ENCODE measurements around the gene NPAS3.

NPAS3 gene

GRCh38 chr14:33287189-33287588, 348.5 kb downstream of the NPAS3 start:
- Histone ChIP-seq H3K27me3 (replicated peaks) (no peaks in the 10 kb centered on the region), H3K27ac (no peak overlapping the region), H3K36me3 (replicated peaks) (no peaks in the 10 kb centered on the region), H3K4me3 (ENCODE audit: low read depth, low read length) (no peak overlapping the region)
- TF ChIP-seq, protein P1, sequence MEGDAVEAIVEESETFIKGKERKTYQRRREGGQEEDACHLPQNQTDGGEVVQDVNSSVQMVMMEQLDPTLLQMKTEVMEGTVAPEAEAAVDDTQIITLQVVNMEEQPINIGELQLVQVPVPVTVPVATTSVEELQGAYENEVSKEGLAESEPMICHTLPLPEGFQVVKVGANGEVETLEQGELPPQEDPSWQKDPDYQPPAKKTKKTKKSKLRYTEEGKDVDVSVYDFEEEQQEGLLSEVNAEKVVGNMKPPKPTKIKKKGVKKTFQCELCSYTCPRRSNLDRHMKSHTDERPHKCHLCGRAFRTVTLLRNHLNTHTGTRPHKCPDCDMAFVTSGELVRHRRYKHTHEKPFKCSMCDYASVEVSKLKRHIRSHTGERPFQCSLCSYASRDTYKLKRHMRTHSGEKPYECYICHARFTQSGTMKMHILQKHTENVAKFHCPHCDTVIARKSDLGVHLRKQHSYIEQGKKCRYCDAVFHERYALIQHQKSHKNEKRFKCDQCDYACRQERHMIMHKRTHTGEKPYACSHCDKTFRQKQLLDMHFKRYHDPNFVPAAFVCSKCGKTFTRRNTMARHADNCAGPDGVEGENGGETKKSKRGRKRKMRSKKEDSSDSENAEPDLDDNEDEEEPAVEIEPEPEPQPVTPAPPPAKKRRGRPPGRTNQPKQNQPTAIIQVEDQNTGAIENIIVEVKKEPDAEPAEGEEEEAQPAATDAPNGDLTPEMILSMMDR (IDR thresholded peaks at IDR 0.05; ENCODE audit: low read depth, low read length, missing control alignments), result no peak
- in situ Hi-C loops (cut with HindIII; ENCODE audit: low pct_ligation_motif_present, low sequenced_read_pairs), result no loop called here
- peak; percentile 0 for DNase-seq

DNA sequence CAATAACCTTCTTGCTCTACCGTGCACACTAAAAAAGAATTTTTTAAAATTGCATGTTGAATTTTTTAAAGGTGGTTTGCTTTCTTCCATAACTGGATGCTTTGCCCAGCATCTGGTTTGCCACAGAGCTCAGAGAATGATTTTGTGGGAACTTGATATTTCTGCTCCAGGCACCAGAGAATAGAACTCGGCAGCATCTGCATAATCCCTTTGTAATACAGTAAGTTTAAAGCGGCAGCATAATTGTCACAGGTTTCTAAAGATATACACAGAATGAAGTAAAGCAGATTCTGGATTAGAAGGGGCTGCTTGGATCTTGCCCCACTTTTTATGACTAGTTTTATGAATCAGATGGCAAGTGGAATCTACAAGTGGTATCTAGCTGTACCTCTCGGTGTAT, 352.0 kb downstream of the NPAS3 start:
- in situ Hi-C loops (cut with HindIII; ENCODE audit: low pct_ligation_motif_present, low sequenced_read_pairs), result no loop called here
- no peak overlapping the region for H3K27ac ChIP-seq
- DNase-seq, result no peak
- H3K4me3 ChIP-seq (ENCODE audit: low read depth, low read length), result no peak overlapping the region
- TF ChIP-seq, protein P1 (IDR thresholded peaks at IDR 0.05; ENCODE audit: low read depth, low read length, missing control alignments), result no peak
- no peaks in the 10 kb centered on the region for H3K27me3 ChIP-seq (replicated peaks)
- H3K36me3 ChIP-seq (replicated peaks), result no peaks in the 10 kb centered on the region

GRCh38 chr14:33291529-33292104, 352.9 kb downstream of the NPAS3 start:
- Histone ChIP-seq H3K36me3 (replicated peaks) (no peaks in the 10 kb centered on the region), H3K27ac (no peak overlapping the region), H3K4me3 (ENCODE audit: low read depth, low read length) (no peak overlapping the region), H3K27me3 (replicated peaks) (no peaks in the 10 kb centered on the region)
- TF ChIP-seq, protein P1 (IDR thresholded peaks at IDR 0.05; ENCODE audit: low read depth, low read length, missing control alignments), result no peak
- DNase-seq, result no peak
- in situ Hi-C loops (cut with HindIII; ENCODE audit: low pct_ligation_motif_present, low sequenced_read_pairs), result no loop called here

DNA sequence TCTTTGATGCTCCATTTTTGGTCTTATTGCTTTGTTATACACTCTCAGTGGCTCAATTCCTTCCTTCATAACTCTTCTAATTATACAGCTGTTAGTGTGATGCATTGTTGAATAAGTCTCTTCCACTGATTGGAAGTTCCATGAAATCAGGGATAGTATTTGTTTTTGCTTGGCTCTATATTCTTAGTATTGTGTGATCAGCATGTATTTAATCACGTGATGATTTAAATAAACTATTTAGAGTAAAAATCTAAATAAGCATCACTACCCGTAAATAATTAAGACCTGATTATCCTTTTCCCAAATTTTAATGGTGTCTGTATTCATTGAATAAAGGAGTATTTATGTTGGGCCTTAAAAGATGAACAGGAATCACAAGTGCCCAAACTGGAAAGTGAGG, 355.7 kb downstream of the NPAS3 start:
- Histone ChIP-seq H3K36me3 (replicated peaks) (no peaks in the 10 kb centered on the region), H3K4me3 (ENCODE audit: low read depth, low read length) (no peak overlapping the region), H3K27ac (no peak overlapping the region), H3K27me3 (replicated peaks) (no peaks in the 10 kb centered on the region)
- DNase-seq, result no peak
- in situ Hi-C loops (cut with HindIII; ENCODE audit: low pct_ligation_motif_present, low sequenced_read_pairs), result no loop called here
- TF ChIP-seq, protein P1 (IDR thresholded peaks at IDR 0.05; ENCODE audit: low read depth, low read length, missing control alignments), result no peak

DNA sequence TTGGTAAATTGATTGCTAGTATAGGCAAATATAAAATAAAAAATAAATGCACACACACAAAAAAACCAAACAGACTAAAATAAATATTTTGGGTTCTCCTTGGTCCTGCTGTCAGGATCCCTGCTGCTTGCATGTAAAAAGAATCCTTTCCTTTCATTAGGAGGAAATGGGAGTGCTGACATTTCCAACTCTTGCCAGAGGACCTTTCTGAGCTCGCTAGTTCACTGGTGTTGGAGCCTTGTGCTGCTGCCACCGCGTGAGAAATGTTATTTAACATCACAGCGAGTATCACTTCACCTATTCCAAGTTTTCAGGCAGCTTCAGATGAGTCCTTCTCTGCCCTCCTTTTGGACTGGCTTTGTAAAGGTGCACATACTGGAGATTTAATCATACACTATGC, 358.9 kb downstream of the NPAS3 start:
- Histone ChIP-seq H3K4me3 (ENCODE audit: low read depth, low read length) (no peak overlapping the region), H3K36me3 (replicated peaks) (no peaks in the 10 kb centered on the region), H3K27me3 (replicated peaks) (no peaks in the 10 kb centered on the region), H3K27ac (no peak overlapping the region)
- TF ChIP-seq, protein P1 (IDR thresholded peaks at IDR 0.05; ENCODE audit: low read depth, low read length, missing control alignments), result no peak
- no peak for DNase-seq
- in situ Hi-C loops (cut with HindIII; ENCODE audit: low pct_ligation_motif_present, low sequenced_read_pairs), result no loop called here

DNA sequence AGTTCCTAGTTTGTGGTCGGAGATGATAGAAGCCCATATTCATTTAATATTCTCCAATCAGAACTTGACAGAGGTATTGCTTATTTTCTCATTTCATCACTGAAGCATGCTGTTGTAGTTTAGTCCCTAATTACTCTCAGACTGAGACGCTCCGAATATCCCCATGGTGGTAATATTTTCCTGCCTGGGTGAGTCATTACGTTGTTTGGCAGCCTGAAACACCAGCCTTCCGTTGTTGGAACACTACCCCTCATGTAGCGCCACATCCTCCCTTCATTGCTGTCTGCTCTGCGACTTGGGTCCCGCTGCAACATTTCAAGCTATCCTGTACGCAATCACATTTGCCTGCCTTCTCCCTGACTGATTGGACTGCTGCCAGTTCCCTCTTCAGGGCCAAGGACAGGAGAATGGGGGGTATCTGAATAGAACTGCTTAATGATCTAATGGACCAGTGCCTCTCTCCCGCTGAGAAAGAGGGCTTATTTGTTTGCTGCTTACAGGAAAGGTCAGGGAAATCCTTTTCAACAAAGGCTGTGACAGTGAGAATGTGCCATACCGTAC, 369.1 kb downstream of the NPAS3 start:
- in situ Hi-C loops (cut with HindIII; ENCODE audit: low pct_ligation_motif_present, low sequenced_read_pairs), result no loop called here
- TF ChIP-seq, protein P1 (IDR thresholded peaks at IDR 0.05; ENCODE audit: low read depth, low read length, missing control alignments), result no peak
- no peak for DNase-seq
- H3K27me3 ChIP-seq (replicated peaks), result no peaks in the 10 kb centered on the region
- no peaks in the 10 kb centered on the region for H3K36me3 ChIP-seq (replicated peaks)
- H3K4me3 ChIP-seq (ENCODE audit: low read depth, low read length), result no peak overlapping the region
- no peak overlapping the region for H3K27ac ChIP-seq
